ENCODE measurements around the gene MIP. TPM values are rescaled to one million over a fixed set of nuclear protein-coding genes. Genes with fewer than 3 reads are reported as not detected.
A peak's percentile ranks its signal among the peaks of the same experiment; 100 is the strongest.

The MIP gene
- total and polyA plus RNA-seq, 2 of the 13 experiments (the other 11 are each of a cell fraction or from before 2014, with no cell fraction given), result not detected

- peak; percentile 77 for TF ChIP-seq DBP (CRISPR knock-in tag; IDR thresholded peaks at IDR 0.05; ENCODE audit: not compliant biosample characterization)
- TF ChIP-seq, protein P1, sequence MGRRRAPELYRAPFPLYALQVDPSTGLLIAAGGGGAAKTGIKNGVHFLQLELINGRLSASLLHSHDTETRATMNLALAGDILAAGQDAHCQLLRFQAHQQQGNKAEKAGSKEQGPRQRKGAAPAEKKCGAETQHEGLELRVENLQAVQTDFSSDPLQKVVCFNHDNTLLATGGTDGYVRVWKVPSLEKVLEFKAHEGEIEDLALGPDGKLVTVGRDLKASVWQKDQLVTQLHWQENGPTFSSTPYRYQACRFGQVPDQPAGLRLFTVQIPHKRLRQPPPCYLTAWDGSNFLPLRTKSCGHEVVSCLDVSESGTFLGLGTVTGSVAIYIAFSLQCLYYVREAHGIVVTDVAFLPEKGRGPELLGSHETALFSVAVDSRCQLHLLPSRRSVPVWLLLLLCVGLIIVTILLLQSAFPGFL (CRISPR knock-in tag; IDR thresholded peaks at IDR 0.05), result peak; percentile 85; the same call in 1 of the 2 replicates
- peak; percentile 79; the same call in 1 of the 2 replicates for TF ChIP-seq ZNF747 (CRISPR knock-in tag; IDR thresholded peaks at IDR 0.05; ENCODE audit: borderline replicate concordance)
- no peak for TF ChIP-seq ZNF207 (IDR thresholded peaks at IDR 0.05; ENCODE audit: borderline replicate concordance)
- TF ChIP-seq FOXK1 (CRISPR knock-in tag; IDR thresholded peaks at IDR 0.05; ENCODE audit: borderline replicate concordance, low read depth), result peak; percentile 18; the same call in 1 of the 2 replicates
- peak; percentile 46; the same call in 1 of the 2 replicates for TF ChIP-seq POLR2G (IDR thresholded peaks at IDR 0.05; ENCODE audit: low read depth, low read length)
- TF ChIP-seq ZNF510 (CRISPR knock-in tag; IDR thresholded peaks at IDR 0.05; ENCODE audit: low read depth), result peak; percentile 92
- no peak for TF ChIP-seq TAF15 (IDR thresholded peaks at IDR 0.05; ENCODE audit: low read depth, low read length, poor library complexity, severe bottlenecking)
- TF ChIP-seq TMF1 (CRISPR knock-in tag; IDR thresholded peaks at IDR 0.05; ENCODE audit: low read depth), result peak; percentile 68; the same call in 1 of the 2 replicates
- TF ChIP-seq ZNF232 (CRISPR knock-in tag; IDR thresholded peaks at IDR 0.05; ENCODE audit: borderline replicate concordance), result peak; percentile 96
- TF ChIP-seq XBP1 (CRISPR knock-in tag; IDR thresholded peaks at IDR 0.05), result 0 out of 2 replicates have a peak, but pooled peaks have one; percentile 75
- peak; percentile 91 for TF ChIP-seq IKZF4 (CRISPR knock-in tag; IDR thresholded peaks at IDR 0.05; ENCODE audit: borderline replicate concordance, low read depth, not compliant biosample characterization)
- TF ChIP-seq TCF7L2 (IDR thresholded peaks at IDR 0.05; ENCODE audit: low read depth, low read length), result no peak
- TF ChIP-seq SNAPC5 (CRISPR knock-in tag; IDR thresholded peaks at IDR 0.05; ENCODE audit: borderline replicate concordance), result no peak
- no peak for TF ChIP-seq ZNF138 (CRISPR knock-in tag; IDR thresholded peaks at IDR 0.05; ENCODE audit: low read depth)
- TF ChIP-seq ZFP36L1 (CRISPR knock-in tag; IDR thresholded peaks at IDR 0.05), result peak; percentile 84; the same call in 1 of the 2 replicates
- no peak for TF ChIP-seq CREM (IDR thresholded peaks at IDR 0.05)
- TF ChIP-seq CREM (CRISPR knock-in tag; IDR thresholded peaks at IDR 0.05), result no peak
- TF ChIP-seq TBP (CRISPR knock-in tag; IDR thresholded peaks at IDR 0.05), result no peak
- TF ChIP-seq ZNF761 (CRISPR knock-in tag; conservative IDR thresholded peaks at IDR 0.05), result no peak
- peak; percentile 73; the same call in 1 of the 2 replicates for TF ChIP-seq ESRRA (CRISPR knock-in tag; IDR thresholded peaks at IDR 0.05; ENCODE audit: low read depth)
- TF ChIP-seq ZBTB25 (CRISPR knock-in tag; IDR thresholded peaks at IDR 0.05), result peak; percentile 68; the same call in 1 of the 2 replicates
- TF ChIP-seq ZNF333 (CRISPR knock-in tag; IDR thresholded peaks at IDR 0.05; ENCODE audit: borderline replicate concordance), result peak; percentile 78; the same call in 1 of the 2 replicates
- peak; percentile 92; the same call in 1 of the 2 replicates for TF ChIP-seq SALL2 (CRISPR knock-in tag; IDR thresholded peaks at IDR 0.05)
- TF ChIP-seq HOXA5 (CRISPR knock-in tag; IDR thresholded peaks at IDR 0.05), result peak; percentile 88; the same call in 1 of the 2 replicates
Observed at GRCh38 chr12:56488041-56488955, 33.8 kb upstream of the MIP start, which contains the start of gene GLS2 (continued).

Data from HepG2 (cell line).